Calu3 (cell line): Measurements from ENCODE around the gene CDK5RAP3. TPM values are rescaled to one million over a fixed set of nuclear protein-coding genes. Genes with fewer than 3 reads are reported as not detected.
A peak's percentile ranks its signal among the peaks of the same experiment; 100 is the strongest.

Experiments used
- BruUV-seq: library from RNA; stranded (reverse); fragments of 400-500 nt; replicated peaks from 2 replicates; lab custom pipeline; 2021; lab: Mats Ljungman, UMichigan
- CTCF ChIA-PET: fragments of 300-600 bp; sonication (Branson Sonifier 250); formaldehyde crosslinking; loops from one replicate; lab custom pipeline; 2022; ENCODE audit warnings: antibody characterized with exemption; lab: Charles Lee
- DNase-seq: peaks from one replicate; pipeline ENCODE4 v3.0.0; 2022
- H3K27ac Mint-ChIP-seq: one replicate; pipeline ENCODE4 v1.8.0; 2022; ENCODE audit warnings: mixed read lengths; ENCODE audit not compliant: unreplicated experiment
- H3K27me3 Mint-ChIP-seq: one replicate; pipeline ENCODE4 v1.8.0; 2022; ENCODE audit warnings: mixed read lengths; ENCODE audit not compliant: unreplicated experiment
- H3K36me3 Mint-ChIP-seq: one replicate; pipeline ENCODE4 v1.8.0; 2022; ENCODE audit warnings: mild to moderate bottlenecking, moderate library complexity, mixed read lengths; ENCODE audit not compliant: insufficient read depth, unreplicated experiment
- H3K4me1 Mint-ChIP-seq: one replicate; pipeline ENCODE4 v1.8.0; 2022; ENCODE audit warnings: mild to moderate bottlenecking, low read depth, mixed read lengths; ENCODE audit not compliant: unreplicated experiment
- H3K4me3 Mint-ChIP-seq: one replicate; pipeline ENCODE4 v1.8.0; 2022; ENCODE audit warnings: mild to moderate bottlenecking, low read depth, moderate library complexity, mixed read lengths; ENCODE audit not compliant: unreplicated experiment
- H3K9me3 Mint-ChIP-seq: one replicate; pipeline ENCODE4 v1.8.0; 2022; ENCODE audit warnings: low read depth, mixed read lengths; ENCODE audit not compliant: unreplicated experiment
- CTCF ChIP-seq: fragments of 200-600 bp; IDR thresholded peaks from one replicate; pipeline ENCODE4 v1.8.0; 2022; ENCODE audit warnings: antibody characterized with exemption; ENCODE audit not compliant: unreplicated experiment
- intact Hi-C: fragments of 100-400 bp; cut with micrococcal nuclease; formaldehyde crosslinking; loops from one replicate; pipeline ENCODE4 v1.10.0; 2022; ENCODE audit not compliant: unreplicated experiment
- total RNA-seq: library from RNA; stranded (reverse); gene quantifications from 2 replicates; pipeline ENCODE4 v1.2.3, GENCODE V29; 2022

Gene CDK5RAP3
- total RNA-seq, 1 experiment from 2014 or later: 431 TPM

- CTCF ChIA-PET: interaction anchor here (0.8 to 1.2 kb wide), 3 partner anchors 27 to 43 kb away, joined by 3 to 6 read pairs (median 3); no protein-coding TSS in a partner anchor
These were observed 4.4 kb downstream of the CDK5RAP3 start for GRCh38 chr17:47975189-47975822.

GRCh38 chr17:47975823-47976205 is 4.9 kb downstream of the CDK5RAP3 start:
- peaks cover 74% of the 10 kb centered on the region for H3K36me3 Mint-ChIP-seq
- H3K9me3 Mint-ChIP-seq: no peaks in the 10 kb centered on the region
- H3K27ac Mint-ChIP-seq: no peak overlapping the region
- no TSS peak for BruUV-seq
- H3K4me3 Mint-ChIP-seq: no peak overlapping the region
- H3K4me1 Mint-ChIP-seq: peaks cover under 1% of the 10 kb centered on the region
- DNase-seq: no peak
- intact Hi-C loops: no loop called here
- no peaks in the 10 kb centered on the region for H3K27me3 Mint-ChIP-seq
- CTCF ChIA-PET: interaction anchor here (0.7 to 1.2 kb wide), 3 partner anchors 19 to 42 kb away, joined by 3 to 4 read pairs (median 3); no protein-coding TSS in a partner anchor
- no peak for TF ChIP-seq CTCF

More at GRCh38 chr17:47975189-47975822, 4.4 kb downstream of the CDK5RAP3 start:
- no peak for TF ChIP-seq CTCF
- no peak for DNase-seq
- H3K36me3 Mint-ChIP-seq: peaks cover 74% of the 10 kb centered on the region
- peaks cover 5% of the 10 kb centered on the region for H3K4me1 Mint-ChIP-seq
- BruUV-seq: no TSS peak
- no peaks in the 10 kb centered on the region for H3K9me3 Mint-ChIP-seq
- intact Hi-C loops: no loop called here
- no peak overlapping the region for H3K27ac Mint-ChIP-seq
- no peak overlapping the region for H3K4me3 Mint-ChIP-seq
- H3K27me3 Mint-ChIP-seq: no peaks in the 10 kb centered on the region

- intact Hi-C loops: loop anchor here (1.0 kb wide), 1 partner anchor 40 kb away; no protein-coding TSS in a partner anchor
- peaks cover 69% of the 10 kb centered on the region for H3K36me3 Mint-ChIP-seq
- no peaks in the 10 kb centered on the region for H3K9me3 Mint-ChIP-seq
- DNase-seq: peak; percentile 68
- TF ChIP-seq CTCF: peak; percentile 89
- BruUV-seq: no TSS peak
- no peaks in the 10 kb centered on the region for H3K4me1 Mint-ChIP-seq
- CTCF ChIA-PET: interaction anchor here (0.8 to 2.3 kb wide), 7 partner anchors 11 to 42 kb away, joined by 3 to 32 read pairs (median 5); no protein-coding TSS in a partner anchor
- H3K4me3 Mint-ChIP-seq: no peak overlapping the region
- H3K27ac Mint-ChIP-seq: no peak overlapping the region
- H3K27me3 Mint-ChIP-seq: no peaks in the 10 kb centered on the region
These were observed 7.4 kb downstream of the CDK5RAP3 start for GRCh38 chr17:47978324-47978723.

GRCh38 chr17:47980541-47980940 is 9.6 kb downstream of the CDK5RAP3 start:
- no peak for DNase-seq
- Mint-ChIP-seq H3K27me3 (no peaks in the 10 kb centered on the region), H3K9me3 (no peaks in the 10 kb centered on the region), H3K4me1 (no peaks in the 10 kb centered on the region), H3K27ac (no peak overlapping the region), H3K36me3 (peaks cover 67% of the 10 kb centered on the region), H3K4me3 (no peak overlapping the region)
- BruUV-seq: no TSS peak
- CTCF ChIA-PET: interaction anchor here (1.6 to 2.0 kb wide), 2 partner anchors 31 to 38 kb away, joined by 4 read pairs; no protein-coding TSS in a partner anchor
- no peak for TF ChIP-seq CTCF
- intact Hi-C loops: no loop called here
